Stimulated activated CD4-positive, alpha-beta T cell treated with anti-CD3 and anti-CD28 coated beads, Interleukin-15, amount 100 ng/mL, for 1 hour (primary cell): ENCODE results near the gene RPS14.

ENCODE experiments used
- DNase-seq, 2 donors: peaks; one replicate each; pipeline ENCODE4 v3.0.0-alpha.2; 2020; ENCODE audit warnings: low read depth in 1 of 2, low spot score in 1 of 2

RPS14 gene

DNA sequence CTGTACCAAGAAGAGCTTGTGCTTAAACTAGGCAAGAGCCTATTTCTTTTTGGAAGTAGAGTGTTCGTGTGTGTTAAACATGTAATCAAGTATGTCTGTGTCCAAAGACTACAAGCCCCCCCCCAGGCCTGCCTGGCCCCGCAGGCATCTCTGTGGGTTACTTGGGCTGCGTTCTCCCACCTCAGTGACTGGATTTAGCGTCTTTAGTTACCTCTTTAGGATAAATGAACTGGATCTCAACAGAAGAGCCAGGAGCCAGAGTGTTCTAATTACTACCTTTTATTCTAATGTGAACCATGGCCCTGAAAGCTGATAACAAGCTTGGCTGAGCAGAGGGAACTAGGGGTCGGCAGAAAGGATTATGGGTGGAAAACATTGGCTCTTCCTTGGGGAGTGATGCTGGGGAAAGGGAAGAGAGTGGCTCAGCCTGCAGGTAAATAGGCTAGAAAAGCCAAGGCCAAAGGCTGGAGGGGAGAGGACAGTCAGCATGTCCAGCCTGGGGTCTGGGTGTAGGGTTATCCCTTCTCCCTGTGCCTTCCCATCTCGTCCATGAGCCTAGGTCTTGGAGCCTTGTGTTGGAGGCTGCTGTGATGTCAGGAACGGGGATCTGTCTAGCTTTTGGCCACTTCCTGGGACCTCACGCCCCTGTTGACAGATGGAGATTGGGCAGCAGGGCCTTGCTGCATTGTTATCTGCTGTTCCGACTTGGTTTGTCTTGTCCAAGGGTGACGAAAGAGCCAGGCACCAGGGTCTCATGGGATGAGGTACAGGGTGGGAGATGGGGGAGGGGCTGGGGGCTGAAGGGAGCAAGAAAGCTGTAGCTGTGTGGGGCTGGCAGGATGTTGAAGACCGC lies 47.9 kb downstream of the RPS14 start:
- no peak for DNase-seq

DNA sequence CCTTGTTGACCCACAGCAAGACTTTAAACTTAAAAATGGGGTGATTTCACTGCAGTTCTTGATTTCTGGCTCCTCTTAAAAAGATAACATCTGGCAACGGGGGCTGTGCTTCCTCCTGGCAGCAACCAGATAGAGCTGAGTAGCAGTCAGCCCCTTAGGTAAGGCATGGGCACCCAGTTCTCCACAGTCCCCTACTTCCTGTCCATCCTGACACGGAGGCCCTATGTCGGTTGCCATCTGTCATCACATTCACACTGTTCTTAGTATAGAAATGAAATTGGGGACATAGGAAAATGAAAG lies 48.5 kb downstream of the RPS14 start:
- DNase-seq: no peak

DNA sequence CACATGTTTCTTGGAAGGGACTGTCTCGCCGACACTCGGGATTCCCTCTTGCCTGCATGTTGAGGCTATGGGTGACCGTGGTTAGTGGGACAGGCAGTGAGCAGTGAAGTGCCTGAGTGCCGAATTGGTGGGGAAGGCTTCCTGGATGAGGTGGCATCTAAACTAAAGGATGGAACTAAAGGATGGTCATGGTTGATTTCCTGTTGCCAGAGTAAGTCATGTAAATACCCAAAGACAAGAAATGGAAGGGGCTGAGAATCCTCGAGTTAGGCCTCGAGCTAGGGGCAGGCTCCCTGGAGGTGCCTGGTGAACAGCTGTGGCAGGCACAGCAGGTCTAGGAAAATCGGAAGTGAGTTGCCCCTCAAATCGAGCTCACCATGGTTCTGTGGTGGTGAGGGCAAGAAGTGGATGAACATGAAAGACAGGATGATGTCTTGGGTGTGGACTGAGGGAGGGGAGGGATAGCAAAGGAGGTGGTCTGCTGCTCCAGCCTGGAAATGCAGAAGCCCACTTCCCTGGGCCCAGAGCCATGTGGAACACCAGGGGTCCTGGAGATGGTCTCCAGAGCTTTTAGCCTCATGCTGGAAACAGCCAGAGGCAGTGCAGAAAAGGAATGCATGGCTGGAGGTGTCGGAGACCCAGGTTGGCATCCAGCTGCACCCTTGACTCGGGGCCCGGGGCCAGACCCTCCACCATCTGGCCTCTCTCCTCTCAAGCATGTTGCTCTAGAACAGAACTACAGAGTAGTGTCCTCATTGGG lies 49.0 kb downstream of the RPS14 start:
- DNase-seq: no peak

DNA sequence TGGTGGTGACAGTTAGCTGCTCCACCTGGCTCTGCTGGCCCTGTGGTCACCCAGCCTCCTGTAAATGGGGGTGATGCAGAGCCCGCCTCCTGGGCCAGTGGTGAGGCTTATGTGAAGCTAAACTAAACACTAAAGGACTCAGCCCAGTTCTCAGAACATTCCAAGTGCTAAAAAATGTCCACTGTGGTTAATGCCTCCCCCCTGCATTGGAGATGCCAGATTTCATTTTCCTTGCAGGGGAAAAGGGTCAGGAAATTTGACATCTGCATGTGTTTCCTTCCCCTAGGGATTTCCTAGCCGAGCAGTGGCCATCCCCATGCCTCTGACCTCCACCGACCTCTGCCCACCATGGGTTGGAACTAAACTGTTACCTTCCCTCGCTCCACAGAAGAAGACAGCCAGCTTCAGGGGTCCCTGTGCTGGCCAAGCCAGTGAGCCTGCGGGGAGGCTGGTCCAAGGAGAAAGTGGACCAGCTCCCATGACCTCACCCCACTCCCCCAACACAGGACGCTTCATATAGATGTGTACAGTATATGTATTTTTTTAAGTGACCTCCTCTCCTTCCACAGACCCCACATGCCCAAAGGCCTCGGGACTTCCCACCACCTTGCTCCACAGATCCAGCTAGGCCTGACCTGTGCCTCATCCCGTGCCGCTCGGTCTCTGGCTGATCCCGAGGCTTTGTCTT lies 49.9 kb downstream of the RPS14 start:
- DNase-seq: no peak

DNA sequence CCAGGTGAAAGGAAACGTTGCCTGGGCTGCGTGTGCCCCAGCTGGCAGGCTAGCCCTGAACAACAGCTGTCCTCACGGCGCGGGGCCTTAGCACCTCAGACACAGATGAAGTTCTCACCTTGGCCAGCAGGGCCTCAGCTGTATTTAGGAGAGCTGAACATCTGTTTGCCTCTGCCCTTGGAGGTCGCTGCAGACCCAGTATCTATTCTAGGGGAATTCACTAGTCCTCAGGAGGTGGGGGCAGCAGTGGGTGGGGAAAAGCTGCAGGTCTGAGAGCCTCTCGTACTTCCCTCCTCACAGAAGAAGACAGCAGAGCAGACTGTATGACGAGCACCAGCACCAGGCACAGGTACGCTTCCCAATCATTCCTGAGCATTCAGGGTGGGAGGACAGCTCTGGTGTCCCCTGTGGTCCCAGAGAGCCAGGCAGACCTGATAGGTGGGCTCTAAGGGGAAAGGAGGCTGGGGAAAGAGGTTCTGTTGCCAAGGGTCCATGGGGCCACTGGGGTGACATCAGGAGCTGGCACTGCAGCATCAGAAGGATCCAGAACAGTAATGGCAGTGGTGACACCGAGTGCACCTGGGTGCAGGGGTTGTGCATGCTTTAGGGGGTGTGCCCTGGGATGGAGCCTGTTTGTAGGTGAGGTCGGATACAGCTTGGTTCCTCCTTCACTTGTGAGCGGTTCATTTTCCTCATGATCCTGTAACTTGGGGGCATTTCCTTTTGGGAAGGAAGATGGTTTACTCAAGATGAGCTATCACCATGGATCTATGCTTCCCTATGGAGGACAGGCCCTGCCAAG lies 50.6 kb downstream of the RPS14 start:
- DNase-seq: no peak

DNA sequence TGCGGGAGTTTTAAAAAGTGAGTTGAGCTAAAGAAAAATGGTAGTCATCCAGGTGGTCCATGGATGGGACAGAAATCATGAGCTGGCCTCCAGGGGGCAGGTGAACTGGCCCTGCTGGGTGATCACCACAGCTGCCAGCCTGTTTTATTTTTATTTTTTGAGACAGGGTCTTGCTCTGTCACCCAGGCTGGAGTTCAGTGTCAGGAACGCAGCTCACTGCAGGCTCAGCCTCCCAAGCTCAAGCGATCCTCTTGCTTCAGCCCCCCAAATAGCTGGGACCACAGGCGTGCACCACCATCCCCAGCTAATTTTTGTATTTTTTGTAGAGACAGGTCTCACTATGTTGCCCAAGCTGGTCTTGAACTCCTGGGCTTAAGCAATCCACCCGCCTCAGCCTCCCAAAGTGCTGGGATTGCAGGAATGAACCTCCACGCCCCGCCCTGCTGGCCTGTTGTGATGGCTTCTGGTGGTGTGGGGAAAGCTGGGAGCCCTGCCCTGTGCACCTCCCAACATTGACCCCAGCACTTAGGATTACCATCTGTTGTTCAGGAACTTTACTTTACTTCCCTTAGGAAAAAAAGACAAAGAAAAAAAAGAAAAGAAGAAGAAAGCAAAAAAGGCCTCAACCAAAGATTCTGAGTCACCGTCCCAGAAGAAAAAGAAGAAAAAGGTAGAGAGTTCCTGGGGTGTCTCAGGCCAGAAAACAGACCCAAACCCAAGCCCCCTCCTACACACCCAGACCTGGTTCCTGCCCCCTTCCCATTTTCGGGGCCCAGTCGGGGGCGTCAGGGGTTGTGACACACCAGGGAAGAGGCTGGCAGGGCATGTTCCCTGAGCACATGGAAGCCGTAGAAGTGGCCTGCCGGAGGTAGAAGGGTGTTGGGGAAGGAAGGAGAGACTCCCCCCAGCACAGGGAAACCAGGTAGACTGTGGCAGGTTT lies 51.5 kb downstream of the RPS14 start:
- no peak for DNase-seq

DNA sequence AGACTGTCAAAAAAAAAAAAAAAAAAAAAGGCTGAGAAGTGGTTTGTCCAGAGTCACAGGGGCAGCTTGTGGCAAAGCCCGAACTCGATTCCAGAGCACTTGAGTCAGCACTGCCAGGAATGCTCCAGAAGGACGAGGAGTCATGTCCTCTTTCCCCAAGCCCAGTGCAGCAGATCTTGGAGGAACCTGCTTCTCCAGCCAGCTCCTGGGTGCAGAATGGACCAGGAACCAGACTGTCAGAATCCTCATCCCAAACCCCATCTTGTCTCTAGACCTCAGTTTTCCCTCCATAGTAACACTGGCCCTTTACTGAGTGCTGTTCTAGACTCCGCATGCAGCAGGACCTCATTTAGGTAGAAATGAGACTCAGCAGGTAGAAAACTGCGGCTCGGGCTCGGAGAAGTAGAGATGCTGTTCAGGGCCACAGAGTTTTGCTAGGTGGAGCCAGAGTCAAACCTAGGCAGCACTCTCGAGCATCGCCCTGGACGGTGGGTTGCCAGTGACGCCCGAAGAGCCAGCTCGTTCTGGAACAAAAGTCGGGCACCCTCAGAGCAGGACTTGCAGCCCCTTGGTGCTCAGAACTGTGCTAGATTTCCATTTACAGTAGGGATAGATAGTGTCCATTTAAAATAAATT lies 52.3 kb downstream of the RPS14 start:
- no peak for DNase-seq

DNA sequence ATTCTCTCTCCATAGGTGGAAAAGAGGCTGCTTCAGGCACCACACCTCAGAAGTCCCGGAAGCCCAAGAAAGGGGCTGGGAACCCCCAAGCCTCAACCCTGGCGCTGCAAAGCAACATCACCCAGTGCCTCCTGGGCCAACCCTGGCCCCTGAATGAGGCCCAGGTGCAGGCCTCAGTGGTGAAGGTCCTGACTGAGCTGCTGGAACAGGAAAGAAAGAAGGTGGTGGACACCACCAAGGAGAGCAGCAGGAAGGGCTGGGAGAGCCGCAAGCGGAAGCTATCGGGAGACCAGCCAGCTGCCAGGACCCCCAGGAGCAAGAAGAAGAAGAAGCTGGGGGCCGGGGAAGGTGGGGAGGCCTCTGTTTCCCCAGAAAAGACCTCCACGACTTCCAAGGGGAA lies 53.3 kb downstream of the RPS14 start:
- DNase-seq: no peak

DNA sequence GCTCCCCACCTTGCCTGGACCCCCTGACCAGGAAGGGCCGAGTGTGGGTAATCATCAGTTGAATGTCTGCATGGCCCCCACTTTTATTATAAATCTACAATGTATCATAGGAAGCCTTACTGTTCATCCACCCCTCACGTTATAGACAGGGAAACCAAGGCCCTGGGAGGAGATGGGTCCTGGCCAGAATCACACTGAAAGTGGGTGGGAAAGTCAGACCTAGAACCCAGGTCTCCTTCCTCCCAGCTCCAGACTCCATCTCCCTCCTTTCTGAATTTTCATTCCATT lies 53.9 kb downstream of the RPS14 start:
- no peak for DNase-seq

DNA sequence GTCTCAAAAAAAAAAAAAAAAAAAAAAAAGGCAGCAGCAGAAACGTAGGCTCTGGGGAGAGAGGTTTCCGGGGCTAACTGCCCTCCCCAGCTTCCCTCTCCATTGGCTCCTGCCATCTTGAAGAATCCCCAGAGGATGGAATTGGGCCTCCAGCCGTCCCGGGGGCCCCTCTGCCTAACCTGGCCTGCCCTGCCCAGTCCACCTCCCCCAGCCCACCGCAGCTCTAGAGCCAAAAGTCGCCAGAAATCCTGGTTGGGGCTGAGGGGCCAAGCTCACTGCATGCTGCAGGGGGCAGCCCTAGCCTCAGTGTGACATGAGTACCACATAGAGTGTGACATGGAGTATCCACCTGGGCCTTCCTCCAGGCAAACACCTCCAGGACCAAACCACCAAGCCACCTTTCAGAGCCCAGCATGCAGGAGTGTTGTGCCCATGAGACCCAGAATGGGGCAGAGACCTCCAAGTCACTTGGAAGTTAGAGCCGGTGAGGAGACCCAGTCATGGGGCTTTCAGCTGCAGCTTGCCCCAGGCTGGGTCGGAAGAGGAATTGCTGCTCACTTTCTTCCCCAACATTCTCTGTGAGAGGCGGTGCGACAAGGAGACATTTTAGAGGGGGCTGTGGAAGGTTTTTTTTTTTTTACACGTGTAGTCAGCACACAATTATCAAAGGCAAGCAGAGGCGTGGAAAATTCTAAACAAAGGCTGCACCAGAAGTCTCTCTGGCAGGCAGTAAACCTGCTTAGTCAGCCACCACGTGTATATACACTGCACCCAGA lies 54.4 kb downstream of the RPS14 start:
- DNase-seq: no peak

DNA sequence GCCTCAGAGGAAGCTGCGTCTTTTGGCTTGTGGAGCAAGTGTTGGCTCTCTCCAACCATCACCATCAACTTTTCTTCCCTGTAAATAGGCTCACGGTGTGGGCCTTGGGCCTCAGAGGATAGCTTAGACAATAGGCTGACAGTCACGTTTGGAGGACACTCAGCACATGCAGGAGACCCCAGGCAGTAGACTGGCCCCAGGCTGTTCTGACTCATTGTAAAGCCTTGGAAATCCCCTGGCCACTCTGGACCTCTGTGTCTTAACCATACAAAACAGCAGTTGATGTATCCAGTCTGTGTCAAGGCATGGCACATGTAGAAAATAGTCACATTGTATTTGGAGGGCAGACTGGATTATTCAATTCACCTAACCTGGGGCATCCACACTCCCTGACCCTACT lies 55.4 kb downstream of the RPS14 start:
- DNase-seq: no peak

DNA sequence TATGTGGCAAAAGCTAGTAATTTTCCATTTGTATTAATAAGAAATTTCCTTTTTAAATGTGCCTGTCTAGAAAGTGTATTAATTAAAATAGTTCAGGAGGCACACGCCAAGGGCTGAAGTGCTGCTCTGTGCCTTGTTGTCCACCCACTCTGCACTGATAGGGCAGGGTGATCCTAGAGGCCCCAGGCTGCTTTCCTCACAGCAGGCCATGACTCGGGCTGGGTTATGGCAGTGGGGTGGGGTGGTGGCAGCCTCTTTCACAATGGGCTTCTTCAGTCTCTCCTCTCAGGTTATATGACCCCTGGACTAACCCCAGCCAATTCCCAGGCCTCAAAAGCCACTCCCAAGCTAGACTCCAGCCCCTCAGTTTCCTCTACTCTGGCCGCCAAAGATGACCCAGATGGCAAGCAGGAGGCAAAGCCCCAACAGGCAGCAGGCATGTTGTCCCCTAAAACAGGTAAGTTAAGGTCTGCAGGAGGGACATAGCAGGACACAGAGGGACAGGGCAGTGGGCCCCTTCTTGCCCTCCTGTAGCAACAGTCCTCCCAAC lies 56.4 kb downstream of the RPS14 start:
- no peak for DNase-seq

DNA sequence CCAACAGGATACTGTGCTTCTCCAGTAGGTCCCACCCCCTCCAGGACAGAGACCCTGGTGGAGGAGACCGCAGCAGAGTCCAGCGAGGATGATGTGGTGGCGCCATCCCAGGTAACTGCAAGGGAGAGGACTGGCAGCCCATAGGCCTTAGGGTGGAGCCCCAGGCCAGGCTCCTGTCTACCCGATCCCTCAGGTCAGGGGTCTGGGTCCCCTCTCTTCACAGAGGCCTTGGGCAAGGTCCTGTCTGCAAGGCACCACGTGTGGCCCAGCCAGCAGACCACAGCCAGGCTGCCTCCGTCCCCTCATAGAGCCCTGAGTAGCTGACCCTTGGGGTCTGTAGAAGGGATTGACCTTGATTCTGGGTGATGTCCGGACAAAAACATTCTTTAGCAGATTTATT lies 56.9 kb downstream of the RPS14 start:
- DNase-seq: no peak
